HCT116 (cell line): ENCODE data around the gene TLN1.

ENCODE experiments used
- EGR1 ChIP-seq: IDR thresholded peaks from 2 replicates; pipeline ENCODE4 v1.6.1; 2012; ENCODE audit warnings: low read depth
- EZH2 ChIP-seq: fragments of 200-600 bp; sonication (generic); IDR thresholded peaks from 2 replicates; pipeline ENCODE4 v1.6.1; 2017; ENCODE audit warnings: antibody characterized with exemption, mixed run types
- POLR2A ChIP-seq: IDR thresholded peaks from 2 replicates; pipeline ENCODE4 v1.7.0; 2011; ENCODE audit warnings: borderline replicate concordance; ENCODE audit not compliant: insufficient read depth, insufficient read length; ENCODE audit errors: extremely low read depth
- POLR2AphosphoS5 ChIP-seq: IDR thresholded peaks from 2 replicates; pipeline ENCODE4 v1.6.1; 2011; ENCODE audit warnings: mild to moderate bottlenecking, low read depth, low read length, moderate library complexity
- TF ChIP-seq, protein P1 (sequence below), 3 experiments: fragments of 200-600 bp in 1 of 3; sonication (generic) in 1 of 3; IDR thresholded peaks in 2 of 3; conservative IDR thresholded peaks in 1 of 3; 2 replicates each; pipeline ENCODE4 v1.5.1; 2012 to 2017; ENCODE audit warnings: low read depth in 2 of 3, low read length in 2 of 3, antibody characterized with exemption in 1 of 3, borderline replicate concordance in 1 of 3, control low read depth in 1 of 3, mild to moderate bottlenecking in 1 of 3, mixed read lengths in 1 of 3, mixed run types in 1 of 3, moderate library complexity in 1 of 3; ENCODE audit not compliant: insufficient read depth in 1 of 3
- TF ChIP-seq, protein P2 (sequence below): IDR thresholded peaks from 2 replicates; pipeline ENCODE4 v1.6.1; 2012; ENCODE audit warnings: low read depth
- TF ChIP-seq, protein P3 (sequence below): IDR thresholded peaks from 2 replicates; pipeline ENCODE4 v1.6.1; 2012

DNA sequence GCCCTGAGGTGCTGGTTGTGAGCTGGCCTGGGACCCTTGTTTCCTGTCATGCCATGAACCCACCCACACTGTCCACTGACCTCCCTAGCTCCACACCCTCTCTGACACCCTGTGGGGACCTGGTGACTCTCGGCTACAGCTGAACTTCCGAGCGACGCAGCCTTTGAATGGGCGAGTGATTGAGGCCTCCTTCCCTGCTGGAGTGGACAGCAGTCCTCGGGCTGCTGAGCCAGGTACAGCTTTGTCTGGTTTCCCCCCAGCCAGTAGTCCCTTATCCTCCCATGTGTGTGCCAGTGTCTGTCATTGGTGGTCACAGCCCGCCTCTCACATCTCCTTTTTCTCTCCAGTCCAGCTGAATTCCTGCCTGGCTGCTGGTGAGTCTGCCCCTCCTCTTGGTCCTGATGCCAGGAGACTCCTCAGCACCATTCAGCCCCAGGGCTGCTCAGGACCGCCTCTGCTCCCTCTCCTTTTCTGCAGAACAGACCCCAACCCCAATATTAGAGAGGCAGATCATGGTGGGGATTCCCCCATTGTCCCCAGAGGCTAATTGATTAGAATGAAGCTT lies 52.1 kb downstream of the TLN1 start:
- TF ChIP-seq EZH2 (no peak), POLR2A (no peak), POLR2AphosphoS5 (no peak), EGR1 (no peak)
- TF ChIP-seq, protein P1, sequence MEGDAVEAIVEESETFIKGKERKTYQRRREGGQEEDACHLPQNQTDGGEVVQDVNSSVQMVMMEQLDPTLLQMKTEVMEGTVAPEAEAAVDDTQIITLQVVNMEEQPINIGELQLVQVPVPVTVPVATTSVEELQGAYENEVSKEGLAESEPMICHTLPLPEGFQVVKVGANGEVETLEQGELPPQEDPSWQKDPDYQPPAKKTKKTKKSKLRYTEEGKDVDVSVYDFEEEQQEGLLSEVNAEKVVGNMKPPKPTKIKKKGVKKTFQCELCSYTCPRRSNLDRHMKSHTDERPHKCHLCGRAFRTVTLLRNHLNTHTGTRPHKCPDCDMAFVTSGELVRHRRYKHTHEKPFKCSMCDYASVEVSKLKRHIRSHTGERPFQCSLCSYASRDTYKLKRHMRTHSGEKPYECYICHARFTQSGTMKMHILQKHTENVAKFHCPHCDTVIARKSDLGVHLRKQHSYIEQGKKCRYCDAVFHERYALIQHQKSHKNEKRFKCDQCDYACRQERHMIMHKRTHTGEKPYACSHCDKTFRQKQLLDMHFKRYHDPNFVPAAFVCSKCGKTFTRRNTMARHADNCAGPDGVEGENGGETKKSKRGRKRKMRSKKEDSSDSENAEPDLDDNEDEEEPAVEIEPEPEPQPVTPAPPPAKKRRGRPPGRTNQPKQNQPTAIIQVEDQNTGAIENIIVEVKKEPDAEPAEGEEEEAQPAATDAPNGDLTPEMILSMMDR (IDR thresholded peaks at IDR 0.05 in 2 of 3, conservative IDR thresholded peaks at IDR 0.05 in 1 of 3; ENCODE audit: borderline replicate concordance in 1 of 3, insufficient read depth in 1 of 3, low read depth in 2 of 3, low read length in 2 of 3), result no peak
- TF ChIP-seq, protein P2, sequence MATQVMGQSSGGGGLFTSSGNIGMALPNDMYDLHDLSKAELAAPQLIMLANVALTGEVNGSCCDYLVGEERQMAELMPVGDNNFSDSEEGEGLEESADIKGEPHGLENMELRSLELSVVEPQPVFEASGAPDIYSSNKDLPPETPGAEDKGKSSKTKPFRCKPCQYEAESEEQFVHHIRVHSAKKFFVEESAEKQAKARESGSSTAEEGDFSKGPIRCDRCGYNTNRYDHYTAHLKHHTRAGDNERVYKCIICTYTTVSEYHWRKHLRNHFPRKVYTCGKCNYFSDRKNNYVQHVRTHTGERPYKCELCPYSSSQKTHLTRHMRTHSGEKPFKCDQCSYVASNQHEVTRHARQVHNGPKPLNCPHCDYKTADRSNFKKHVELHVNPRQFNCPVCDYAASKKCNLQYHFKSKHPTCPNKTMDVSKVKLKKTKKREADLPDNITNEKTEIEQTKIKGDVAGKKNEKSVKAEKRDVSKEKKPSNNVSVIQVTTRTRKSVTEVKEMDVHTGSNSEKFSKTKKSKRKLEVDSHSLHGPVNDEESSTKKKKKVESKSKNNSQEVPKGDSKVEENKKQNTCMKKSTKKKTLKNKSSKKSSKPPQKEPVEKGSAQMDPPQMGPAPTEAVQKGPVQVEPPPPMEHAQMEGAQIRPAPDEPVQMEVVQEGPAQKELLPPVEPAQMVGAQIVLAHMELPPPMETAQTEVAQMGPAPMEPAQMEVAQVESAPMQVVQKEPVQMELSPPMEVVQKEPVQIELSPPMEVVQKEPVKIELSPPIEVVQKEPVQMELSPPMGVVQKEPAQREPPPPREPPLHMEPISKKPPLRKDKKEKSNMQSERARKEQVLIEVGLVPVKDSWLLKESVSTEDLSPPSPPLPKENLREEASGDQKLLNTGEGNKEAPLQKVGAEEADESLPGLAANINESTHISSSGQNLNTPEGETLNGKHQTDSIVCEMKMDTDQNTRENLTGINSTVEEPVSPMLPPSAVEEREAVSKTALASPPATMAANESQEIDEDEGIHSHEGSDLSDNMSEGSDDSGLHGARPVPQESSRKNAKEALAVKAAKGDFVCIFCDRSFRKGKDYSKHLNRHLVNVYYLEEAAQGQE, result no peak
- TF ChIP-seq, protein P3, sequence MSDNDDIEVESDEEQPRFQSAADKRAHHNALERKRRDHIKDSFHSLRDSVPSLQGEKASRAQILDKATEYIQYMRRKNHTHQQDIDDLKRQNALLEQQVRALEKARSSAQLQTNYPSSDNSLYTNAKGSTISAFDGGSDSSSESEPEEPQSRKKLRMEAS, result no peak
